Spleen (tissue), 7 donors: ENCODE results near the gene IL10.

Experiments
- POLR2A ChIP-seq, 3 donors: fragments of 450-650 bp; IDR thresholded peaks; one replicate each; pipeline ENCODE4 v1.5.1; 2017; ENCODE audit warnings: antibody characterized with exemption in 3 of 3, mild to moderate bottlenecking in 1 of 3
- POLR2AphosphoS5 ChIP-seq, 3 donors: sonication (generic); formaldehyde crosslinking; IDR thresholded peaks; one replicate each; pipeline ENCODE4 v1.5.1; 2017; ENCODE audit warnings: antibody characterized with exemption in 3 of 3
- TF ChIP-seq, protein P1 (sequence below), 11 experiments: fragments of 200-600 bp in 7 of 11; fragments of 450-650 bp in 4 of 11; sonication (generic) in 4 of 11; IDR thresholded peaks in 8 of 11; conservative IDR thresholded peaks in 3 of 11; 1 replicate in 7 of 11; 2 replicates in 4 of 11; pipeline versions ENCODE4 v1.4.0 to v1.8.0; 2016 to 2021; ENCODE audit warnings: antibody characterized with exemption in 11 of 11, inconsistent platforms in 4 of 11, mild to moderate bottlenecking in 1 of 11
- donor health status: DM: no; HTN: no; CAD: no; lungs with moderate emphysema.
- donor health status: DM: no; HTN: no; CAD: no.
- donor health status: DM: no; HTN: no; CAD: no.

DNA sequence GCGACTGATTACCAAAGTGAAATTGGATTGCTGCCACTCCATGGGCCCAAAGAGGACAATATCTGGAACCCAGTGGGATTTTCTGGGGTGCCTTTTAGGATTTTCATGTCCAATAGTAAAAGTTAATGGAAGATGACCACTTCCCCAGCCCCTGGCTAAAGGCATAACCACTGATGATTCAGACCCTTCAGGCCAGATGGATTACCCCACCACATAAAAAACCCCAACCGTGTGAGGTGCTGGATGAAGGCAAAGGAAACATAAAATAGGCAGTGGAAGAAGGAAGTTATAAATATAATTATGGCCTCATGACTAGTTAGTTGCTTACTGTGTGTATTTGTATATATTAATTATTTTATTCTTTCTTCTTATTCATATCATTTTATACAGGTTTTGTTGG is 40.2 kb upstream of the IL10 start:
- no peak for TF ChIP-seq POLR2A (IDR thresholded peaks at IDR 0.05)
- TF ChIP-seq, protein P1, sequence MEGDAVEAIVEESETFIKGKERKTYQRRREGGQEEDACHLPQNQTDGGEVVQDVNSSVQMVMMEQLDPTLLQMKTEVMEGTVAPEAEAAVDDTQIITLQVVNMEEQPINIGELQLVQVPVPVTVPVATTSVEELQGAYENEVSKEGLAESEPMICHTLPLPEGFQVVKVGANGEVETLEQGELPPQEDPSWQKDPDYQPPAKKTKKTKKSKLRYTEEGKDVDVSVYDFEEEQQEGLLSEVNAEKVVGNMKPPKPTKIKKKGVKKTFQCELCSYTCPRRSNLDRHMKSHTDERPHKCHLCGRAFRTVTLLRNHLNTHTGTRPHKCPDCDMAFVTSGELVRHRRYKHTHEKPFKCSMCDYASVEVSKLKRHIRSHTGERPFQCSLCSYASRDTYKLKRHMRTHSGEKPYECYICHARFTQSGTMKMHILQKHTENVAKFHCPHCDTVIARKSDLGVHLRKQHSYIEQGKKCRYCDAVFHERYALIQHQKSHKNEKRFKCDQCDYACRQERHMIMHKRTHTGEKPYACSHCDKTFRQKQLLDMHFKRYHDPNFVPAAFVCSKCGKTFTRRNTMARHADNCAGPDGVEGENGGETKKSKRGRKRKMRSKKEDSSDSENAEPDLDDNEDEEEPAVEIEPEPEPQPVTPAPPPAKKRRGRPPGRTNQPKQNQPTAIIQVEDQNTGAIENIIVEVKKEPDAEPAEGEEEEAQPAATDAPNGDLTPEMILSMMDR (IDR thresholded peaks at IDR 0.05 in 8 of 11, conservative IDR thresholded peaks at IDR 0.05 in 3 of 11), result no peak
- TF ChIP-seq POLR2AphosphoS5 (IDR thresholded peaks at IDR 0.05), result no peak
